Transverse colon (tissue), 4 donors: ENCODE data around the gene POLK.

Experiments used
- CTCF ChIP-seq, 5 experiments: fragments of 200-600 bp in 3 of 5; fragments of 450-650 bp in 2 of 5; sonication (generic) in 3 of 5; IDR thresholded peaks; 1 replicate in 2 of 5; 2 replicates in 3 of 5; pipeline ENCODE4 v1.5.1; 2016 to 2017; ENCODE audit warnings: antibody characterized with exemption in 5 of 5, inconsistent platforms in 3 of 5, mild to moderate bottlenecking in 2 of 5, moderate library complexity in 1 of 5
- EP300 ChIP-seq: sonication (generic); formaldehyde crosslinking; IDR thresholded peaks from one replicate; pipeline ENCODE4 v1.6.1; 2017; ENCODE audit warnings: antibody characterized with exemption, low read depth
- POLR2A ChIP-seq: fragments of 450-650 bp; IDR thresholded peaks from one replicate; pipeline ENCODE4 v1.6.1; 2016; ENCODE audit warnings: antibody characterized with exemption, mild to moderate bottlenecking, moderate library complexity
- POLR2AphosphoS5 ChIP-seq, 3 donors: sonication (generic); formaldehyde crosslinking; IDR thresholded peaks; one replicate each; pipeline ENCODE4 v1.6.1; 2016; ENCODE audit warnings: antibody characterized with exemption in 3 of 3

GRCh38 chr5:75532190-75532589 lies 20.5 kb downstream of the POLK start:
- TF ChIP-seq CTCF (IDR thresholded peaks at IDR 0.05) (no peak), EP300 (no peak), POLR2A (no peak), POLR2AphosphoS5 (IDR thresholded peaks at IDR 0.05) (no peak)
